Measurements from ENCODE around the gene SLC25A23. TPM values are rescaled to one million over a fixed set of nuclear protein-coding genes. Genes with fewer than 3 reads are reported as not detected.
A peak's percentile ranks its signal among the peaks of the same experiment; 100 is the strongest.

SLC25A23 gene
- total and polyA plus RNA-seq, 11 donors: 64.4 to 208 (median 114) TPM

- no peak for DNase-seq
- Histone ChIP-seq H3K4me1 (peaks cover 0 to 37% (median 21%) of the 10 kb centered on the region in 12 donors), H3K4me3 (peak overlapping the region in 10 of 12 donors; percentile 20 to 74 (median 38)), H3K36me3 (peaks cover 0 to 14% (median 8%) of the 10 kb centered on the region in 9 donors), H3K9me3 (no peaks in the 10 kb centered on the region), H3K27ac (peak overlapping the region; percentile 59 to 89 (median 84)), H3K27me3 (no peaks in the 10 kb centered on the region)
- intact Hi-C loops (cut with DNase I): loop anchor here in 3 of 10 donors (1.0 to 2.0 kb wide), 5 partner anchors 33 to 65 kb away; partner anchors contain the start of genes ALKBH7 (in 2 of the 3), GTF2F1 (in 2 of the 3) and CLPP (in 1 of the 3)
- ATAC-seq: no peak
- TF ChIP-seq POLR2A (IDR thresholded peaks at IDR 0.05) (no peak), CTCF (IDR thresholded peaks at IDR 0.05) (peak in 3 of 12 donors; percentile 10 to 20 (median 12))
- 88 to 96% (median 91%) methylated on average over 17 to 21 of the region's 21 CpGs for WGBS, 4 donors
These were observed 33.6 kb downstream of the SLC25A23 start for GRCh38 chr19:6425732-6426620.

- DNase-seq: peak; percentile 99 to 100 (median 100)
- peaks cover 0 to 23% (median 16%) of the 10 kb centered on the region in 9 donors for H3K36me3 ChIP-seq
- WGBS, 4 donors: 5 to 6% (median 6%) methylated on average over 43 of the region's 43 CpGs
- intact Hi-C loops (cut with DNase I): loop anchor here in 3 of 10 donors (1.0 to 5.0 kb wide), 6 partner anchors 32 to 64 kb away; partner anchors contain the start of genes ALKBH7 (in 3 of the 3), GTF2F1 (in 2 of the 3) and CLPP (in 1 of the 3)
- H3K4me1 ChIP-seq: peaks cover 0 to 41% (median 21%) of the 10 kb centered on the region in 12 donors
- no peaks in the 10 kb centered on the region for H3K9me3 ChIP-seq
- peak in 2 of 12 donors; percentile 14 to 26 for TF ChIP-seq CTCF (IDR thresholded peaks at IDR 0.05)
- TF ChIP-seq POLR2A (IDR thresholded peaks at IDR 0.05): peak in 1 of 2 donors; percentile 31
- no peaks in the 10 kb centered on the region for H3K27me3 ChIP-seq
- H3K27ac ChIP-seq: peak overlapping the region; percentile 59 to 89 (median 84)
- peak overlapping the region in 10 of 12 donors; percentile 24 to 96 (median 76) for H3K4me3 ChIP-seq
- peak; percentile 94 to 97 (median 96) for ATAC-seq
These were observed 34.5 kb downstream of the SLC25A23 start for GRCh38 chr19:6424939-6425731.

- Histone ChIP-seq H3K27ac (peak within 1 kb of the TSS; percentile 59 to 89 (median 84)), H3K36me3 (peaks cover 0 to 30% (median 24%) of the 10 kb centered on the region in 9 donors), H3K9me3 (no peaks in the 10 kb centered on the region), H3K4me3 (peak within 1 kb of the TSS; percentile 63 to 96 (median 78)), H3K27me3 (no peaks in the 10 kb centered on the region), H3K4me1 (peaks cover 0 to 41% (median 21%) of the 10 kb centered on the region in 12 donors)
- TF ChIP-seq POLR2A (IDR thresholded peaks at IDR 0.05) (peak; percentile 28 to 86), CTCF (IDR thresholded peaks at IDR 0.05) (no peak)
- intact Hi-C loops (cut with DNase I): loop anchor here in 3 of 10 donors (2.0 to 5.0 kb wide), 3 partner anchors 32 to 52 kb away; partner anchors contain the start of genes ALKBH7 (in 3 of the 3) and GTF2F1 (in 1 of the 3)
- ATAC-seq: no peak
- WGBS, 4 donors: 1 to 2% (median 1%) methylated on average over 23 to 114 of the region's 114 CpGs
- peak in 4 of 5 donors; percentile 44 to 70 (median 50) for DNase-seq
These were observed 35.2 kb downstream of the SLC25A23 start, which contains the start of gene KHSRP for GRCh38 chr19:6424195-6424938. Gene KHSRP (minus strand): TSS chr19:6424811. CDS start chr19:6424701, 110 bp downstream.

Data from heart left ventricle (tissue), 16 donors.